ENCODE results near the gene FAM210B. TPM values are rescaled to one million over a fixed set of nuclear protein-coding genes. Genes with fewer than 3 reads are reported as not detected.

Gene FAM210B
- total and polyA plus RNA-seq, 9 of the 15 experiments (the other 6 are each of a cell fraction or from before 2014, with no cell fraction given), result 12.1 to 87.3 (median 47.6) TPM

- TF ChIP-seq NKRF (IDR thresholded peaks at IDR 0.05; ENCODE audit: borderline replicate concordance) (no peak; the same call in 1 of the 2 replicates), REST (IDR thresholded peaks at IDR 0.05; ENCODE audit: borderline replicate concordance) (peak; percentile 43; the same call in 1 of the 2 replicates), REST (CRISPR knock-in tag; IDR thresholded peaks at IDR 0.05; ENCODE audit: low read depth) (no peak), ZNF592 (IDR thresholded peaks at IDR 0.05) (peak; percentile 67; the same call in 1 of the 2 replicates), PYGO2 (tag; IDR thresholded peaks at IDR 0.05) (peak; percentile 24), RHOXF2B (CRISPR knock-in tag; conservative IDR thresholded peaks at IDR 0.05) (no peak), ZNF212 (CRISPR knock-in tag; IDR thresholded peaks at IDR 0.05) (no peak), JUND (IDR thresholded peaks at IDR 0.05; ENCODE audit: borderline replicate concordance, low read depth, low read length) (peak; percentile 88), JUND (tag; IDR thresholded peaks at IDR 0.05; ENCODE audit: borderline replicate concordance, low read depth, low read length) (peak; percentile 80; the same call in 1 of the 3 replicates), ZNF277 (CRISPR knock-in tag; IDR thresholded peaks at IDR 0.05; ENCODE audit: borderline replicate concordance) (no peak), ZNF445 (CRISPR knock-in tag; IDR thresholded peaks at IDR 0.05; ENCODE audit: low read depth) (no peak)
These were observed 53.1 kb downstream of the FAM210B start, which contains the start of gene CASS4 (continued) for GRCh38 chr20:56411759-56412472.
